Adrenal gland (tissue), 12 donors: Measurements from ENCODE around the gene THY1. TPM values are rescaled to one million over a fixed set of nuclear protein-coding genes. Genes with fewer than 3 reads are reported as not detected.
A peak's percentile ranks its signal among the peaks of the same experiment; 100 is the strongest.

Experiments used
- DNase-seq, 7 donors: peaks; one replicate each; pipeline ENCODE4 v3.0.0-alpha.2; 2019 to 2020
- H3K27ac ChIP-seq, 5 donors: fragments of 200-600 bp; sonication (generic) in 4 of 5; 1 replicate in 3 of 5; 2 replicates in 2 of 5; pipeline versions ENCODE4 v1.5.1 to v1.8.0; 2016 to 2020; ENCODE audit warnings: mild to moderate bottlenecking in 1 of 5
- H3K27me3 ChIP-seq: fragments of 200-600 bp; 2 replicates; pipeline ENCODE4 v1.8.0; 2021
- H3K36me3 ChIP-seq, 2 donors: fragments of 200-600 bp; replicated peaks in 1 of 2; 1 replicate in 1 of 2; 2 replicates in 1 of 2; pipeline versions ENCODE4 v1.5.1 to v1.8.0; 2018 to 2022
- H3K4me1 ChIP-seq, 2 donors: fragments of 200-600 bp; replicated peaks in 1 of 2; 1 replicate in 1 of 2; 2 replicates in 1 of 2; pipeline versions ENCODE4 v1.5.1 to v1.8.0; 2018 to 2021
- H3K4me3 ChIP-seq, 4 donors: fragments of 200-600 bp; sonication (generic) in 3 of 4; one replicate each; pipeline ENCODE4 v1.5.1; 2016 to 2018
- H3K9me3 ChIP-seq, 3 donors: fragments of 200-600 bp; sonication (generic) in 1 of 3; replicated peaks in 1 of 3; 1 replicate in 2 of 3; 2 replicates in 1 of 3; pipeline versions ENCODE4 v1.5.1 to v1.8.0; 2016 to 2021
- CTCF ChIP-seq, 6 experiments: fragments of 450-650 bp in 4 of 6; fragments of 200-600 bp in 2 of 6; sonication (generic) in 1 of 6; IDR thresholded peaks; 1 replicate in 5 of 6; 2 replicates in 1 of 6; pipeline versions ENCODE4 v1.5.1 to v1.8.0; 2016 to 2021; ENCODE audit warnings: antibody characterized with exemption in 6 of 6, mild to moderate bottlenecking in 2 of 6, moderate library complexity in 1 of 6
- POLR2A ChIP-seq, 2 donors: fragments of 450-650 bp; IDR thresholded peaks; one replicate each; pipeline ENCODE4 v1.6.1; 2017; ENCODE audit warnings: antibody characterized with exemption in 2 of 2, mild to moderate bottlenecking in 2 of 2, moderate library complexity in 1 of 2
- WGBS, 4 donors: extraction: QIAGEN DNeasy Blood & Tissue Kit in 2 of 4; methylation state at CpG; one replicate each; pipeline versions ENCODE4 v1.1.5 to v1.1.7; 2013 to 2017; 5-methylcytosine and 5-hydroxymethylcytosine counted together
- intact Hi-C, 2 donors: fragments of 100-400 bp; cut with DNase I; formaldehyde crosslinking; loops; one replicate each; pipeline versions ENCODE4 v1.14.1 to v1.15.0; 2022 to 2023
- polyA plus RNA-seq, 3 donors: library from polyadenylated mRNA; stranded (reverse); fragments of 200-250 nt in 2 of 3; fragments of 350-450 nt in 1 of 3; fragmentation: Illumina TruSeq in 1 of 3; extraction: RNeasy Lipid Tissue Mini Kit (QIAGEN cat#74804) in 1 of 3; gene quantifications; one replicate each; pipeline ENCODE4 v1.2.3, GENCODE V29; 2013 to 2014
- total RNA-seq, 9 donors: library from RNA; depleted of rRNA in 4 of 9; stranded (reverse); fragments of >200 nt in 4 of 9; fragments of 120-200 nt in 1 of 9; fragmentation: NEBNext Ultra II Directional in 1 of 9; extraction: Animal tissue kit (Norgen Biotek cat#: 25700) in 1 of 9; gene quantifications; one replicate each; pipeline versions ENCODE4 v1.1.0 to v1.2.4, GENCODE V29; 2013 to 2023
- donor health status: healthy with polysubstance abuse.
- donor health status: Bipolar disorder and iron deficiency.
- donor health status: DM: yes; HTN: yes; CAD: no.
- donor health status: DM: no; HTN: no; CAD: no.
- donor health status: DM: no; HTN: no; CAD: no.
- donor health status: DM: yes; HTN: yes; CAD: no.

Gene THY1
- total and polyA plus RNA-seq, 12 donors, result 4.5 to 38.7 (median 18.2) TPM

- no peak for DNase-seq
- H3K9me3 ChIP-seq, result no peaks in the 10 kb centered on the region
- H3K36me3 ChIP-seq, result no peaks in the 10 kb centered on the region
- peaks cover 10 to 12% of the 10 kb centered on the region in 2 donors for H3K4me1 ChIP-seq
- no peak for TF ChIP-seq CTCF (IDR thresholded peaks at IDR 0.05)
- no peak for TF ChIP-seq POLR2A (IDR thresholded peaks at IDR 0.05)
- no peak overlapping the region for H3K27ac ChIP-seq
- intact Hi-C loops, result no loop called here
- H3K4me3 ChIP-seq, result no peak overlapping the region
- 87 to 93% (median 91%) methylated on average over 7 of the region's 7 CpGs for WGBS, 4 donors
- no peaks in the 10 kb centered on the region for H3K27me3 ChIP-seq
Measured at GRCh38 chr11:119436093-119436492, 13.1 kb upstream of the THY1 start.

- 80 to 100% (median 89%) methylated on average over 1 of the region's 1 CpG for WGBS, 4 donors
- TF ChIP-seq POLR2A (IDR thresholded peaks at IDR 0.05) (no peak), CTCF (IDR thresholded peaks at IDR 0.05) (no peak)
- no peak overlapping the region for H3K27ac ChIP-seq
- no peaks in the 10 kb centered on the region for H3K9me3 ChIP-seq
- H3K27me3 ChIP-seq, result no peaks in the 10 kb centered on the region
- H3K36me3 ChIP-seq, result no peaks in the 10 kb centered on the region
- no peak overlapping the region for H3K4me3 ChIP-seq
- intact Hi-C loops, result no loop called here
- no peak for DNase-seq
- peaks cover 10 to 12% of the 10 kb centered on the region in 2 donors for H3K4me1 ChIP-seq
Measured at GRCh38 chr11:119434591-119435330, 11.8 kb upstream of the THY1 start.

- intact Hi-C loops, result no loop called here
Measured at GRCh38 chr11:119433358-119433725, 10.4 kb upstream of the THY1 start.

More at GRCh38 chr11:119433358-119433725, 10.4 kb upstream of the THY1 start:
- peak overlapping the region in 2 of 5 donors; percentile 10 to 13 for H3K27ac ChIP-seq
- no peak for DNase-seq
- whole genome bisulfite sequencing, 4 donors, result 17 to 50% (median 40%) methylated on average over 1 of the region's 1 CpG
- H3K4me1 ChIP-seq, result peaks cover 10 to 12% of the 10 kb centered on the region in 2 donors
- no peaks in the 10 kb centered on the region for H3K27me3 ChIP-seq
- no peak for TF ChIP-seq CTCF (IDR thresholded peaks at IDR 0.05)
- no peak for TF ChIP-seq POLR2A (IDR thresholded peaks at IDR 0.05)
- no peaks in the 10 kb centered on the region for H3K36me3 ChIP-seq
- H3K4me3 ChIP-seq, result no peak overlapping the region
- no peaks in the 10 kb centered on the region for H3K9me3 ChIP-seq
